Lower lobe of right lung (tissue), 2 donors: ENCODE results near the gene TFCP2L1. TPM values are rescaled to one million over a fixed set of nuclear protein-coding genes. Genes with fewer than 3 reads are reported as not detected.

Experiments used
- ATAC-seq, 2 donors: fragments of 200-7000 bp; cut with Tn5 transposase; one replicate each; pipeline ENCODE4 v1.9.1; 2020 to 2022; ENCODE audit warnings: mild to moderate bottlenecking in 2 of 2, moderate library complexity in 2 of 2
- DNase-seq: peaks from one replicate; pipeline ENCODE4 v3.0.0-alpha.2; 2020
- H3K27ac ChIP-seq: fragments of 200-600 bp; one replicate; pipeline ENCODE4 v1.8.0; 2022
- H3K27me3 ChIP-seq: fragments of 200-600 bp; one replicate; pipeline ENCODE4 v1.8.0; 2022; ENCODE audit warnings: low read depth
- H3K36me3 ChIP-seq: fragments of 200-600 bp; one replicate; pipeline ENCODE4 v1.8.0; 2022; ENCODE audit warnings: mild to moderate bottlenecking
- H3K4me1 ChIP-seq: fragments of 200-600 bp; one replicate; pipeline ENCODE4 v1.8.0; 2022
- H3K4me3 ChIP-seq: fragments of 200-600 bp; one replicate; pipeline ENCODE4 v1.8.0; 2022; ENCODE audit warnings: mild to moderate bottlenecking
- H3K9me3 ChIP-seq: fragments of 200-600 bp; one replicate; pipeline ENCODE4 v1.8.0; 2022
- CTCF ChIP-seq: fragments of 200-600 bp; IDR thresholded peaks from one replicate; pipeline ENCODE4 v1.8.0; 2022; ENCODE audit warnings: antibody characterized with exemption, mild to moderate bottlenecking
- intact Hi-C: fragments of 100-400 bp; cut with DNase I; formaldehyde crosslinking; loops from one replicate; pipeline ENCODE4 v1.11.0; 2022
- total RNA-seq: library from RNA; stranded (reverse); fragmentation: NEBNext Ultra II Directional; extraction: Animal tissue kit (Norgen Biotek cat#: 25700); gene quantifications from one replicate; pipeline ENCODE4 v1.2.1, GENCODE V29; 2021
- donor health status: DM: no; HTN: yes; CAD: no; lungs with severe emphysema.

The TFCP2L1 gene
- total RNA-seq, 1 donor from 2014 or later, result 19.2 TPM

- H3K27me3 ChIP-seq, result peaks cover 18% of the 10 kb centered on the region
- no peak for TF ChIP-seq CTCF
- no peak overlapping the region for H3K4me3 ChIP-seq
- intact Hi-C loops, result no loop called here
- ATAC-seq (no peak), DNase-seq (no peak)
- H3K27ac ChIP-seq, result no peak overlapping the region
- no peaks in the 10 kb centered on the region for H3K4me1 ChIP-seq
- H3K36me3 ChIP-seq, result no peaks in the 10 kb centered on the region
- no peaks in the 10 kb centered on the region for H3K9me3 ChIP-seq
These were observed 3.3 kb downstream of the TFCP2L1 start for GRCh38 chr2:121281694-121282093.

GRCh38 chr2:121281107-121281506 lies 3.9 kb downstream of the TFCP2L1 start:
- no peak for DNase-seq
- H3K27ac ChIP-seq, result no peak overlapping the region
- peaks cover 18% of the 10 kb centered on the region for H3K27me3 ChIP-seq
- no peaks in the 10 kb centered on the region for H3K36me3 ChIP-seq
- intact Hi-C loops, result no loop called here
- no peaks in the 10 kb centered on the region for H3K4me1 ChIP-seq
- no peak for ATAC-seq
- no peak for TF ChIP-seq CTCF
- no peaks in the 10 kb centered on the region for H3K9me3 ChIP-seq
- H3K4me3 ChIP-seq, result no peak overlapping the region

GRCh38 chr2:121279476-121280220 lies 5.4 kb downstream of the TFCP2L1 start:
- Histone ChIP-seq H3K9me3 (no peaks in the 10 kb centered on the region), H3K27ac (no peak overlapping the region), H3K27me3 (peaks cover 10% of the 10 kb centered on the region), H3K4me3 (no peak overlapping the region), H3K36me3 (no peaks in the 10 kb centered on the region), H3K4me1 (no peaks in the 10 kb centered on the region)
- intact Hi-C loops, result no loop called here
- no peak for TF ChIP-seq CTCF
- no peak for ATAC-seq
- DNase-seq, result no peak

GRCh38 chr2:121276341-121276740 lies 8.7 kb downstream of the TFCP2L1 start:
- DNase-seq (no peak), ATAC-seq (no peak)
- intact Hi-C loops, result no loop called here
- no peaks in the 10 kb centered on the region for H3K27me3 ChIP-seq
- TF ChIP-seq CTCF, result no peak
- no peaks in the 10 kb centered on the region for H3K9me3 ChIP-seq
- no peaks in the 10 kb centered on the region for H3K36me3 ChIP-seq
- no peak overlapping the region for H3K4me3 ChIP-seq
- no peaks in the 10 kb centered on the region for H3K4me1 ChIP-seq
- H3K27ac ChIP-seq, result no peak overlapping the region

GRCh38 chr2:121273116-121273515 lies 11.9 kb downstream of the TFCP2L1 start:
- no peak for TF ChIP-seq CTCF
- Histone ChIP-seq H3K4me1 (no peaks in the 10 kb centered on the region), H3K36me3 (no peaks in the 10 kb centered on the region), H3K4me3 (no peak overlapping the region), H3K27me3 (no peaks in the 10 kb centered on the region), H3K9me3 (no peaks in the 10 kb centered on the region), H3K27ac (no peak overlapping the region)
- no peak for ATAC-seq
- DNase-seq, result no peak
- intact Hi-C loops, result no loop called here
